ENCODE results near the gene IGFALS.

DNA sequence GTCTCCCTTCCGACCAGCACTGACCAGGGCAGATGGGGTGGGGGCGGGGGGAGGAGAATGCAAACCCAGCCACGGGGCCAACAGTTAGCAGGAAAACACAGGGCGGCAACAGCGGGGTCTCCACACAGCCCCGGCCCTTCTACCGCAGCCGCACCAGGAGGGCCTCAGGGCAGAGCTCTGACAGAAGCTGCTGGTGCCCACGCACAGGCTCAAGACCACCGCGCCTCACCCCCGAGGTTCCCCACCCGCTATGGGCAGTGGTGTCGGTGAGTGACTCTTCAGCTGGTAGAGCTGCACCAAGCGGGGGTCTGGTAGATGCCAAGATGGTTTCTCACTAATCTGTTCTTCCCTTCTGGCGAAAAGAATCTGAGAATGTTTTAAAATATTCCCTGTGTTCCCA, 17.0 kb upstream of the IGFALS start:
- TF ChIP-seq, protein P1, sequence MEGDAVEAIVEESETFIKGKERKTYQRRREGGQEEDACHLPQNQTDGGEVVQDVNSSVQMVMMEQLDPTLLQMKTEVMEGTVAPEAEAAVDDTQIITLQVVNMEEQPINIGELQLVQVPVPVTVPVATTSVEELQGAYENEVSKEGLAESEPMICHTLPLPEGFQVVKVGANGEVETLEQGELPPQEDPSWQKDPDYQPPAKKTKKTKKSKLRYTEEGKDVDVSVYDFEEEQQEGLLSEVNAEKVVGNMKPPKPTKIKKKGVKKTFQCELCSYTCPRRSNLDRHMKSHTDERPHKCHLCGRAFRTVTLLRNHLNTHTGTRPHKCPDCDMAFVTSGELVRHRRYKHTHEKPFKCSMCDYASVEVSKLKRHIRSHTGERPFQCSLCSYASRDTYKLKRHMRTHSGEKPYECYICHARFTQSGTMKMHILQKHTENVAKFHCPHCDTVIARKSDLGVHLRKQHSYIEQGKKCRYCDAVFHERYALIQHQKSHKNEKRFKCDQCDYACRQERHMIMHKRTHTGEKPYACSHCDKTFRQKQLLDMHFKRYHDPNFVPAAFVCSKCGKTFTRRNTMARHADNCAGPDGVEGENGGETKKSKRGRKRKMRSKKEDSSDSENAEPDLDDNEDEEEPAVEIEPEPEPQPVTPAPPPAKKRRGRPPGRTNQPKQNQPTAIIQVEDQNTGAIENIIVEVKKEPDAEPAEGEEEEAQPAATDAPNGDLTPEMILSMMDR (IDR thresholded peaks at IDR 0.05): no peak
- TF ChIP-seq POLR2AphosphoS5 (IDR thresholded peaks at IDR 0.05) (no peak), POLR2A (IDR thresholded peaks at IDR 0.05) (no peak)

Measured in breast epithelium (tissue), 3 donors.